Measurements from ENCODE around the gene PAX2.

The PAX2 gene

GRCh38 chr10:100736809-100737354, 8.5 kb upstream of the PAX2 start:
- H3K27ac ChIP-seq (replicated peaks), result no peak overlapping the region
- H3K4me3 ChIP-seq (replicated peaks; ENCODE audit: insufficient read depth, low read length), result no peak overlapping the region
- no peak for DNase-seq (ENCODE audit: low read depth in 1 of 2, low spot score in 1 of 2)
- TF ChIP-seq GABPA (IDR thresholded peaks at IDR 0.05; ENCODE audit: low read depth) (no peak), CTCF (IDR thresholded peaks at IDR 0.05; ENCODE audit: insufficient read depth, low read length) (no peak), POLR2AphosphoS5 (IDR thresholded peaks at IDR 0.05; ENCODE audit: low read depth) (no peak), SPI1 (IDR thresholded peaks at IDR 0.05; ENCODE audit: borderline replicate concordance, low read depth) (no peak)
- TF ChIP-seq, protein P1, sequence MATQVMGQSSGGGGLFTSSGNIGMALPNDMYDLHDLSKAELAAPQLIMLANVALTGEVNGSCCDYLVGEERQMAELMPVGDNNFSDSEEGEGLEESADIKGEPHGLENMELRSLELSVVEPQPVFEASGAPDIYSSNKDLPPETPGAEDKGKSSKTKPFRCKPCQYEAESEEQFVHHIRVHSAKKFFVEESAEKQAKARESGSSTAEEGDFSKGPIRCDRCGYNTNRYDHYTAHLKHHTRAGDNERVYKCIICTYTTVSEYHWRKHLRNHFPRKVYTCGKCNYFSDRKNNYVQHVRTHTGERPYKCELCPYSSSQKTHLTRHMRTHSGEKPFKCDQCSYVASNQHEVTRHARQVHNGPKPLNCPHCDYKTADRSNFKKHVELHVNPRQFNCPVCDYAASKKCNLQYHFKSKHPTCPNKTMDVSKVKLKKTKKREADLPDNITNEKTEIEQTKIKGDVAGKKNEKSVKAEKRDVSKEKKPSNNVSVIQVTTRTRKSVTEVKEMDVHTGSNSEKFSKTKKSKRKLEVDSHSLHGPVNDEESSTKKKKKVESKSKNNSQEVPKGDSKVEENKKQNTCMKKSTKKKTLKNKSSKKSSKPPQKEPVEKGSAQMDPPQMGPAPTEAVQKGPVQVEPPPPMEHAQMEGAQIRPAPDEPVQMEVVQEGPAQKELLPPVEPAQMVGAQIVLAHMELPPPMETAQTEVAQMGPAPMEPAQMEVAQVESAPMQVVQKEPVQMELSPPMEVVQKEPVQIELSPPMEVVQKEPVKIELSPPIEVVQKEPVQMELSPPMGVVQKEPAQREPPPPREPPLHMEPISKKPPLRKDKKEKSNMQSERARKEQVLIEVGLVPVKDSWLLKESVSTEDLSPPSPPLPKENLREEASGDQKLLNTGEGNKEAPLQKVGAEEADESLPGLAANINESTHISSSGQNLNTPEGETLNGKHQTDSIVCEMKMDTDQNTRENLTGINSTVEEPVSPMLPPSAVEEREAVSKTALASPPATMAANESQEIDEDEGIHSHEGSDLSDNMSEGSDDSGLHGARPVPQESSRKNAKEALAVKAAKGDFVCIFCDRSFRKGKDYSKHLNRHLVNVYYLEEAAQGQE (IDR thresholded peaks at IDR 0.05; ENCODE audit: insufficient replicate concordance, low read depth), result no peak
- peaks cover 82% of the 10 kb centered on the region for H3K27me3 ChIP-seq (ENCODE audit: insufficient read depth, poor library complexity, severe bottlenecking)

DNA sequence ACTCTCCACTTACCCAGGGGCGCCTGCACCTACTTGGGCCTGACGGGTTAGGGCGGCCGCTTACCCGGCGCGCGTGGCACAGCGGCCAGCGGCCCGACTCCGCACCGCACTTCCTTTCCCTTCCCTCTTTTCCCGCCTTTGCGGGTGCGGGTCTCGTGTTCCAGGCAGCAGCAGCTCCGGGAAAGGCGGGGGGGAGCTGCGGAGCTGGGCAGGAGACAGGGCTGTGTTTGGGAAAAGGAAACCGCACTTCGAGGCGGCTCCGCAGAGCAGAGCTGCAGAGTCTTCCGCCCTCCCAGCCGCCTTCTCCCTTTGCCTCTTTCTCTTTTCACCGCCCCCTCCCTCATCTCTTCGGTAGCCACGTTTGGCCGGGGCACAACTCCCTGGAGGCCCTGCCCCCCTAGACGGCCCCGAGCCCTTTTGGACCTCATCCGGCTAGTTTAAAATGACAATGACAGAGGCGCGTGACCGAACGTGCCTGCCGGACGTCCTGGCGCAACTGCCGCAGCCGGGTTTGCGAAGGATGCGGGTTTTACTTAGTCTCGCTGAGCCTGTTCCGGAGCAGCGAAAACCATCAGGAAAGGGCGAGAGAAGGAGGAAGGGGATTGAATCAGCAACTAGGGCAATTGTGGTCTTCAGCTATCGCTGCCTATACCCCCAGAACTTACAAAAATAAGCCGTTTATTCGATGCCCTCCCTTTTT, 7.9 kb upstream of the PAX2 start:
- no peak for DNase-seq (ENCODE audit: low read depth in 1 of 2, low spot score in 1 of 2)
- H3K27me3 ChIP-seq (ENCODE audit: insufficient read depth, poor library complexity, severe bottlenecking), result peaks cover 84% of the 10 kb centered on the region
- peak overlapping the region; percentile 23; the same call in 1 of the 2 replicates for H3K4me3 ChIP-seq (replicated peaks; ENCODE audit: insufficient read depth, low read length)
- TF ChIP-seq, protein P1 (IDR thresholded peaks at IDR 0.05; ENCODE audit: insufficient replicate concordance, low read depth), result no peak
- TF ChIP-seq CTCF (IDR thresholded peaks at IDR 0.05; ENCODE audit: insufficient read depth, low read length) (no peak), POLR2AphosphoS5 (IDR thresholded peaks at IDR 0.05; ENCODE audit: low read depth) (no peak), SPI1 (IDR thresholded peaks at IDR 0.05; ENCODE audit: borderline replicate concordance, low read depth) (no peak), GABPA (IDR thresholded peaks at IDR 0.05; ENCODE audit: low read depth) (no peak)
- no peak overlapping the region for H3K27ac ChIP-seq (replicated peaks)

- Histone ChIP-seq H3K27ac (replicated peaks) (no peak overlapping the region), H3K27me3 (ENCODE audit: insufficient read depth, poor library complexity, severe bottlenecking) (peaks cover 87% of the 10 kb centered on the region), H3K4me3 (replicated peaks; ENCODE audit: insufficient read depth, low read length) (no peak overlapping the region)
- TF ChIP-seq, protein P1 (IDR thresholded peaks at IDR 0.05; ENCODE audit: insufficient replicate concordance, low read depth), result no peak
- TF ChIP-seq GABPA (IDR thresholded peaks at IDR 0.05; ENCODE audit: low read depth) (no peak), SPI1 (IDR thresholded peaks at IDR 0.05; ENCODE audit: borderline replicate concordance, low read depth) (no peak), POLR2AphosphoS5 (IDR thresholded peaks at IDR 0.05; ENCODE audit: low read depth) (no peak), CTCF (IDR thresholded peaks at IDR 0.05; ENCODE audit: insufficient read depth, low read length) (no peak)
- DNase-seq (ENCODE audit: low read depth in 1 of 2, low spot score in 1 of 2), result no peak
Measured at GRCh38 chr10:100738055-100738827, 7.1 kb upstream of the PAX2 start.
